Parathyroid adenoma (tissue), 2 donors: ENCODE results near the gene AATF.

Experiments
- H2AFZ ChIP-seq: fragments of 300-600 bp; sonication (generic); one replicate; pipeline ENCODE4 v1.7.0; 2017; ENCODE audit warnings: antibody characterized with exemption, mild to moderate bottlenecking
- H3K27ac ChIP-seq: fragments of 300-600 bp; sonication (generic); one replicate; pipeline ENCODE4 v1.7.0; 2017
- H3K27me3 ChIP-seq: fragments of 300-600 bp; sonication (generic); one replicate; pipeline ENCODE4 v1.7.0; 2017; ENCODE audit warnings: low read length; ENCODE audit not compliant: control insufficient read depth, insufficient read depth
- H3K36me3 ChIP-seq: fragments of 300-600 bp; sonication (generic); one replicate; pipeline ENCODE4 v1.7.0; 2017; ENCODE audit warnings: low read length; ENCODE audit not compliant: control insufficient read depth, insufficient read depth
- H3K4me1 ChIP-seq: fragments of 300-600 bp; sonication (generic); one replicate; pipeline ENCODE4 v1.7.0; 2017; ENCODE audit warnings: control low read depth
- H3K4me2 ChIP-seq: fragments of 300-600 bp; sonication (generic); one replicate; pipeline ENCODE4 v1.7.0; 2017; ENCODE audit warnings: low read length
- H3K4me3 ChIP-seq: fragments of 300-600 bp; sonication (generic); one replicate; pipeline ENCODE4 v1.7.0; 2017; ENCODE audit warnings: low read depth, low read length
- H3K79me2 ChIP-seq: fragments of 300-600 bp; sonication (generic); one replicate; pipeline ENCODE4 v1.7.0; 2017; ENCODE audit warnings: control low read depth
- H3K9ac ChIP-seq: fragments of 300-600 bp; sonication (generic); one replicate; pipeline ENCODE4 v1.7.0; 2017; ENCODE audit warnings: mild to moderate bottlenecking
- H3K9me3 ChIP-seq: fragments of 300-600 bp; sonication (generic); one replicate; pipeline ENCODE4 v1.7.0; 2017; ENCODE audit warnings: low read length; ENCODE audit not compliant: control insufficient read depth
- TF ChIP-seq, protein P1 (sequence below): fragments of 300-600 bp; sonication (generic); IDR thresholded peaks from one replicate; pipeline ENCODE4 v1.7.0; 2017; ENCODE audit warnings: antibody characterized with exemption, mild to moderate bottlenecking
- donor health status: primary hyperparathyroidism.

The AATF gene

DNA sequence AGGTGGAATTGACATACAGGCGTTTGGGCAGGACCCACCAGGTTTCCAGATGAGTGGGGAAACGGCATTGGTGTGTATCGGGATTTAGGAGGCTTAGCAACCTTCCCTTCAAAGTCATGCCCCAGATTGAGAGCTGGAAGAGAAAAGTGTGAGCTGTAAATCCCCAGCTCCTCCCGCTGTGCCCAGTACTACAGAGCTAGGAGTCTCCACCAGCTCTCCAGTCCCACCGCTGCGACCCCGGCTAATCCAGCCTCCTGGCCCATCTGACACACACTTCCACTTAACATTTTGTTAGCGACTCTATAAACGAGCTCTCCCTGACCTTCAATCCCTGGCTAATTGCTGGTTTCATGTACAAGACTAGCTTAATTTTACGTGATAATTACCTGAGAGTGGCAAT, 41.3 kb upstream of the AATF start:
- no peaks in the 10 kb centered on the region for H3K9me3 ChIP-seq
- TF ChIP-seq, protein P1, sequence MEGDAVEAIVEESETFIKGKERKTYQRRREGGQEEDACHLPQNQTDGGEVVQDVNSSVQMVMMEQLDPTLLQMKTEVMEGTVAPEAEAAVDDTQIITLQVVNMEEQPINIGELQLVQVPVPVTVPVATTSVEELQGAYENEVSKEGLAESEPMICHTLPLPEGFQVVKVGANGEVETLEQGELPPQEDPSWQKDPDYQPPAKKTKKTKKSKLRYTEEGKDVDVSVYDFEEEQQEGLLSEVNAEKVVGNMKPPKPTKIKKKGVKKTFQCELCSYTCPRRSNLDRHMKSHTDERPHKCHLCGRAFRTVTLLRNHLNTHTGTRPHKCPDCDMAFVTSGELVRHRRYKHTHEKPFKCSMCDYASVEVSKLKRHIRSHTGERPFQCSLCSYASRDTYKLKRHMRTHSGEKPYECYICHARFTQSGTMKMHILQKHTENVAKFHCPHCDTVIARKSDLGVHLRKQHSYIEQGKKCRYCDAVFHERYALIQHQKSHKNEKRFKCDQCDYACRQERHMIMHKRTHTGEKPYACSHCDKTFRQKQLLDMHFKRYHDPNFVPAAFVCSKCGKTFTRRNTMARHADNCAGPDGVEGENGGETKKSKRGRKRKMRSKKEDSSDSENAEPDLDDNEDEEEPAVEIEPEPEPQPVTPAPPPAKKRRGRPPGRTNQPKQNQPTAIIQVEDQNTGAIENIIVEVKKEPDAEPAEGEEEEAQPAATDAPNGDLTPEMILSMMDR = no peak
- H3K27me3 ChIP-seq = no peaks in the 10 kb centered on the region

DNA sequence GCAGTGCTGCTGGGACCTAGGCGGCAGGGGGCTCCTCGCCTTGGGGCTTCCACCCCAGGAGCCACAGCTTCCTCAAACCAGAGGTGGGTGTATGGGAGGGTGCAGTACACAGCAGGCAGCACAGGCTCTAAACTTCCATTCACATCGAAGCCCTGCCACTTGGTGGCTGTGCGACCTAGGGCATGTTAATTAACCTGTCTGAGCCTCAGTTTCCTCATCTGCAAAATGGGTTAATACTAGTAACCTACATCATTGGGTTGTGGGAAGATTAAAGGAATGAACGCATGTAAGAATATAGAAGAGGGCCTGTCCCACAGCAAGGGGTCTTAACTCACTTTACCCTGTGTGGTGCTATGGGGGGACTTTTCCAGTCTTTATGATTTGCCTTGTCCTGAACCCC, 38.2 kb upstream of the AATF start:
- H3K9ac ChIP-seq = no peak overlapping the region
- H3K27me3 ChIP-seq = no peaks in the 10 kb centered on the region
- no peak overlapping the region for H3K27ac ChIP-seq
- TF ChIP-seq, protein P1 = no peak
- no peak overlapping the region for H2AFZ ChIP-seq
- no peak overlapping the region for H3K4me2 ChIP-seq
- no peaks in the 10 kb centered on the region for H3K79me2 ChIP-seq
- H3K4me3 ChIP-seq = no peak overlapping the region
- no peaks in the 10 kb centered on the region for H3K36me3 ChIP-seq
- no peaks in the 10 kb centered on the region for H3K9me3 ChIP-seq
- no peaks in the 10 kb centered on the region for H3K4me1 ChIP-seq

More for the DNA sequence above, 41.3 kb upstream of the AATF start:
- no peak overlapping the region for H2AFZ ChIP-seq
- H3K4me3 ChIP-seq = no peak overlapping the region
- H3K79me2 ChIP-seq = no peaks in the 10 kb centered on the region
- no peak overlapping the region for H3K4me2 ChIP-seq
- no peak overlapping the region for H3K9ac ChIP-seq
- H3K4me1 ChIP-seq = no peaks in the 10 kb centered on the region
- H3K27ac ChIP-seq = no peak overlapping the region
- H3K36me3 ChIP-seq = no peaks in the 10 kb centered on the region

DNA sequence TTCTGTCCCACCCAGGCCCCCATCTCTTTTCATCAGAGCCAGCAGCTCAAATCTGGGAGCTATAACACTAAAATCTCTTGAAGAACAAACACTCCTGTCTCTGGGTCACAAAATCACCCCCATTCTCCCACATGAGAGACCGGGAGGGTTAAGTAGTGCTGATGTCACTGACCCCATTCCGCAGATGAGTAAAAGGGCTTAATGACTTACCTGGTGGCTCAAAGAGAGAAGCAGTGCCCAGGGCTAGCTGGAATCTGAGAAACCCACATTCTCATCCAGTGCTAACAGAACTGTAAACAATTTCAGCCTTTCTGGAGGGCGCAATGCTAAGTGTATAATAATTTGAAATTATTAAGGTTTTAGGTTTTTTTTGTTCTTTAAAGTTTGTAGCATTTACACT, 37.8 kb upstream of the AATF start:
- H3K4me2 ChIP-seq = no peak overlapping the region
- no peaks in the 10 kb centered on the region for H3K4me1 ChIP-seq
- no peaks in the 10 kb centered on the region for H3K36me3 ChIP-seq
- H2AFZ ChIP-seq = no peak overlapping the region
- no peaks in the 10 kb centered on the region for H3K9me3 ChIP-seq
- TF ChIP-seq, protein P1 = no peak
- no peak overlapping the region for H3K9ac ChIP-seq
- H3K27me3 ChIP-seq = no peaks in the 10 kb centered on the region
- H3K4me3 ChIP-seq = no peak overlapping the region
- no peak overlapping the region for H3K27ac ChIP-seq
- H3K79me2 ChIP-seq = no peaks in the 10 kb centered on the region

DNA sequence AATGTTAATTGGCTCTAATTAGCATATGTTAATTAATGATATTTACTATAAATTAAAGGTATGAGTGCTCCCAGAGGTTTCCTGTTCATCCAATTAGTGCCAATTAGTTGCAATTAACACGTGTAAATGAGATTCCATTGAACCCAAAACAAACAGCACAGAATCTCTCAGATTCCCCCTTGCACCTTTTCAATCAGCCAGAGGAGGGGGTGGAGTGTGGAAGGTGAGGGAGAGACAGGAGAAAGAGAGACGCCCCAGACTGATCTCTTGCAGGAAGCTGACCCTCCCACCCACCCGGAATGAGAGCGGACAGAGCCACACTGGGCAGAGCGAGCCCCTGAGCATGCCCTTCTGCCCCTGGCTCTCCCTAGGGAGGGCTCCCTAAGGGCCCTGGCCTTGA, 35.6 kb upstream of the AATF start:
- H3K4me2 ChIP-seq = no peak overlapping the region
- H3K27me3 ChIP-seq = no peaks in the 10 kb centered on the region
- no peaks in the 10 kb centered on the region for H3K36me3 ChIP-seq

DNA sequence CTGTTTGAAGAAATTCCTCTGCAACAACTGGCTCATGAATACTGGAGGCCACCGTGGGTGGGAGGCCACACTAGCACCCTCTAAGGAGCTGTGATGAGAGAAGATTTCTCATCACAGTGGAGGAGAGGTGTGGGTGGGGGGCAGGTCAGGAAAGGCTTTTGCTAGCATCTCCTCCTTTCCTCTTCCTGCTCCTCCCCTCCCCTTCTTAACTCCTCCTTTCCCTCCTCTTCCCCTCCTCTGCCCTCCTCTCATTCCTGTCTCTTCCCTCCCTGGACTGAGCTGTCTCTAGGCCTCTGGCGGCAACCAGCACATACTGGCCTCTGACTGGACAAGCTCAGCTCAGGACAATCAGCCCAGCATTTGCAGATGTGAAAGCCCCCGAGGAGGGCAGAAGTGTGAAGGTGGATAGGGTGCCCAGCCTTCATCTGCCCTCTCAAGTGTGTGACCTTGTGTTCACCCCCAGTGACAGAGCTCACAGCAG, 30.5 kb upstream of the AATF start:
- no peaks in the 10 kb centered on the region for H3K36me3 ChIP-seq
- no peak overlapping the region for H3K4me3 ChIP-seq
- no peaks in the 10 kb centered on the region for H3K27me3 ChIP-seq
- no peaks in the 10 kb centered on the region for H3K4me1 ChIP-seq
- H3K4me2 ChIP-seq = no peak overlapping the region
- TF ChIP-seq, protein P1 = no peak
- H2AFZ ChIP-seq = no peak overlapping the region
- H3K79me2 ChIP-seq = no peaks in the 10 kb centered on the region
- H3K9me3 ChIP-seq = no peaks in the 10 kb centered on the region
- no peak overlapping the region for H3K27ac ChIP-seq
- H3K9ac ChIP-seq = no peak overlapping the region

More for the DNA sequence above, 35.6 kb upstream of the AATF start:
- H3K79me2 ChIP-seq = no peaks in the 10 kb centered on the region
- no peak overlapping the region for H3K9ac ChIP-seq
- H2AFZ ChIP-seq = no peak overlapping the region
- H3K27ac ChIP-seq = no peak overlapping the region
- TF ChIP-seq, protein P1 = no peak
- H3K9me3 ChIP-seq = no peaks in the 10 kb centered on the region
- H3K4me1 ChIP-seq = no peaks in the 10 kb centered on the region
- H3K4me3 ChIP-seq = no peak overlapping the region
